Esophagus muscularis mucosa (tissue), 4 donors: ENCODE data around the gene CPEB3. TPM values are rescaled to one million over a fixed set of nuclear protein-coding genes. Genes with fewer than 3 reads are reported as not detected.
A peak's percentile ranks its signal among the peaks of the same experiment; 100 is the strongest.
"Not testable (repeated sequence)": the region's sequence is repeated elsewhere in the genome, so short reads cannot be mapped to it uniquely, and the experiment has no call there.

Experiments used
- DNase-seq: peaks from one replicate; pipeline ENCODE4 v3.0.0-alpha.2; 2017; ENCODE audit errors: extremely low spot score
- H3K27ac ChIP-seq, 4 donors: fragments of 200-600 bp; sonication (generic); replicated peaks in 1 of 4; 1 replicate in 3 of 4; 2 replicates in 1 of 4; pipeline ENCODE4 v1.5.1; 2016 to 2019; ENCODE audit warnings: mild to moderate bottlenecking in 1 of 4
- H3K27me3 ChIP-seq, 4 donors: fragments of 200-600 bp; sonication (generic); one replicate each; pipeline versions ENCODE4 v1.5.1 to v1.6.0; 2016 to 2019
- H3K36me3 ChIP-seq, 4 donors: fragments of 200-600 bp; sonication (generic); one replicate each; pipeline ENCODE4 v1.5.1; 2016 to 2019
- H3K4me1 ChIP-seq, 4 donors: fragments of 200-600 bp; sonication (generic); one replicate each; pipeline ENCODE4 v1.5.1; 2016 to 2019
- H3K4me3 ChIP-seq, 4 donors: fragments of 200-600 bp; sonication (generic); 1 replicate in 2 of 4; 2 replicates in 2 of 4; pipeline ENCODE4 v1.5.1; 2016 to 2019; ENCODE audit warnings: mild to moderate bottlenecking in 4 of 4, moderate library complexity in 1 of 4
- H3K9me3 ChIP-seq, 4 donors: fragments of 200-600 bp; sonication (generic); 1 replicate in 3 of 4; 2 replicates in 1 of 4; pipeline ENCODE4 v1.5.1; 2016 to 2019
- CTCF ChIP-seq, 3 experiments: fragments of 200-600 bp in 2 of 3; fragments of 450-650 bp in 1 of 3; sonication (generic) in 2 of 3; IDR thresholded peaks; one replicate each; pipeline ENCODE4 v1.5.1; 2017 to 2019; ENCODE audit warnings: antibody characterized with exemption in 3 of 3, mild to moderate bottlenecking in 2 of 3, moderate library complexity in 1 of 3
- EP300 ChIP-seq: sonication (generic); formaldehyde crosslinking; IDR thresholded peaks from one replicate; pipeline ENCODE4 v1.6.1; 2017; ENCODE audit warnings: antibody characterized with exemption
- POLR2A ChIP-seq: fragments of 450-650 bp; IDR thresholded peaks from one replicate; pipeline ENCODE4 v1.6.1; 2017; ENCODE audit warnings: antibody characterized with exemption, moderate library complexity, mild to moderate bottlenecking, low read depth
- POLR2AphosphoS5 ChIP-seq, 2 donors: sonication (generic); formaldehyde crosslinking; IDR thresholded peaks; one replicate each; pipeline ENCODE4 v1.6.1; 2017; ENCODE audit warnings: antibody characterized with exemption in 2 of 2
- WGBS: methylation state at CpG from one replicate; pipeline ENCODE4 v1.1.5; 2018; 5-methylcytosine and 5-hydroxymethylcytosine counted together
- intact Hi-C: fragments of 100-400 bp; cut with DNase I; formaldehyde crosslinking; loops from one replicate; pipeline ENCODE4 v1.15.1; 2023
- total RNA-seq, 4 donors: library from RNA; depleted of rRNA; stranded (reverse); fragments of >200 nt; gene quantifications; one replicate each; pipeline versions ENCODE4 v1.1.0 to v1.2.1, GENCODE V29; 2016

CPEB3 gene
- 10 to 100 TPM in 2 of 4 donors, 1 to 10 TPM in 2; 6.8 to 11.0 (median 10.4) TPM for total RNA-seq

- intact Hi-C loops = loop anchor here (2.0 kb wide), 1 partner anchor 50 kb away; no protein-coding TSS in a partner anchor
- Histone ChIP-seq H3K9me3 (no peaks in the 10 kb centered on the region), H3K36me3 (peaks cover 0 to 16% (median 3%) of the 10 kb centered on the region in 4 donors), H3K4me3 (peak within 1 kb of the TSS; percentile 83 to 97 (median 88)), H3K4me1 (peaks cover 11 to 45% (median 35%) of the 10 kb centered on the region in 4 donors), H3K27ac (peak within 1 kb of the TSS; percentile 93 to 98 (median 94)), H3K27me3 (no peaks in the 10 kb centered on the region)
- peak; percentile 98 for DNase-seq
- no CpG with 5 or more reads among the region's 79 CpGs for WGBS
- TF ChIP-seq EP300 (peak; percentile 40), POLR2AphosphoS5 (IDR thresholded peaks at IDR 0.05) (peak; percentile 92 to 94), POLR2A (peak; percentile 56), CTCF (IDR thresholded peaks at IDR 0.05) (peak; percentile 51 to 78 (median 60))
These were observed at the start of gene CPEB3, which contains the start of gene MARCHF5 for GRCh38 chr10:92290837-92291615. Gene CPEB3 (minus strand): TSS chr10:92291078. CDS start chr10:92240350, 50,728 bp downstream. Gene MARCHF5 (plus strand): TSS chr10:92291167. CDS start chr10:92291495, 328 bp downstream.

- intact Hi-C loops = not testable (repeated sequence)
- WGBS = 96% methylated on average over 6 of the region's 6 CpGs
These were observed 39.0 kb upstream of the CPEB3 start for GRCh38 chr10:92329927-92330326.

GRCh38 chr10:92328993-92329392 lies 38.1 kb upstream of the CPEB3 start:
- DNase-seq = no peak
- no peak for TF ChIP-seq POLR2AphosphoS5 (IDR thresholded peaks at IDR 0.05)
- no peak for TF ChIP-seq CTCF (IDR thresholded peaks at IDR 0.05)
- no peak for TF ChIP-seq EP300
- TF ChIP-seq POLR2A = no peak
- H3K4me1 ChIP-seq = peaks cover under 1 to 17% (median 5%) of the 10 kb centered on the region in 4 donors
- H3K9me3 ChIP-seq = no peaks in the 10 kb centered on the region
- intact Hi-C loops = no loop called here
- H3K27ac ChIP-seq = no peak overlapping the region
- no peaks in the 10 kb centered on the region for H3K36me3 ChIP-seq
- H3K4me3 ChIP-seq = no peak overlapping the region
- H3K27me3 ChIP-seq = no peaks in the 10 kb centered on the region

More at GRCh38 chr10:92329927-92330326, 39.0 kb upstream of the CPEB3 start:
- DNase-seq, H3K27me3 ChIP-seq, H3K9me3 ChIP-seq, H3K27ac ChIP-seq, H3K4me3 ChIP-seq, H3K36me3 ChIP-seq: not testable (repeated sequence)
- H3K4me1 ChIP-seq = peaks cover 8 to 17% (median 8%) of the 10 kb centered on the region in 4 donors

- Histone ChIP-seq H3K4me3 (no peak overlapping the region), H3K27ac (no peak overlapping the region), H3K36me3 (no peaks in the 10 kb centered on the region), H3K4me1 (peaks cover 4 to 17% (median 14%) of the 10 kb centered on the region in 4 donors), H3K9me3 (no peaks in the 10 kb centered on the region), H3K27me3 (no peaks in the 10 kb centered on the region)
- whole genome bisulfite sequencing = 90% methylated on average over 3 of the region's 3 CpGs
- intact Hi-C loops = no loop called here
- TF ChIP-seq CTCF (IDR thresholded peaks at IDR 0.05) (no peak), EP300 (no peak), POLR2AphosphoS5 (IDR thresholded peaks at IDR 0.05) (no peak)
- DNase-seq = no peak
These were observed 36.9 kb upstream of the CPEB3 start for GRCh38 chr10:92327445-92328433.
